ENCODE data around the gene SRGAP3.

DNA sequence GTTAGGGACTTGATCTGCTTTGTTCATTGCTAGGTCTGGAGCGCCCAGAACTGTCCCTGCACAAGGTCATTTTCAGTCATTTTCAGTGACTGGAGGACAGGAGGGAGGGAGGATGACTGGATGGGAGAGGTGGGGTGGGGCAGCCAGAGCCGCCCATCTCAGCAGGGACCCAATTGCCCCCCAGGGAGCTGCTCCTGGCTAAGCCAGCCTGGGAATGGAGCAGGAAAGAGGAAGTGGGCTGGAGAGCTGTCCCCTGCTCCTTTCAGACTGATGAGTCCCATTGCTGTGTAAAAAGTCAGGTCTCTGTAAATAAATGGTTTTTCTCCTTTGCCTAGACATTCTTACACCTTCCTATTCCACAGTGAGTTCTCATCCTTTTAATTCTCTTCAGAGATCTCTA is 187.8 kb downstream of the SRGAP3 start:
- no peak for TF ChIP-seq CTCF (IDR thresholded peaks at IDR 0.05; ENCODE audit: insufficient read depth, low read depth, low read length)
- TF ChIP-seq EZH2 (IDR thresholded peaks at IDR 0.05; ENCODE audit: insufficient read depth, low read length): no peak
